GM20000 (cell line): ENCODE results near the gene OR5H15.
"Not testable (repeated sequence)": the region's sequence is repeated elsewhere in the genome, so short reads cannot be mapped to it uniquely, and the experiment has no call there.

Experiments
- DNase-seq: peaks from one replicate; pipeline ENCODE4 v3.0.0; 2012; ENCODE audit warnings: low spot score
- TF ChIP-seq, protein P1 (sequence below): IDR thresholded peaks from 2 replicates; pipeline ENCODE4 v1.5.1; 2012; ENCODE audit warnings: mild to moderate bottlenecking, control low read depth; ENCODE audit errors: extremely low read depth, missing control alignments

Gene OR5H15

DNA sequence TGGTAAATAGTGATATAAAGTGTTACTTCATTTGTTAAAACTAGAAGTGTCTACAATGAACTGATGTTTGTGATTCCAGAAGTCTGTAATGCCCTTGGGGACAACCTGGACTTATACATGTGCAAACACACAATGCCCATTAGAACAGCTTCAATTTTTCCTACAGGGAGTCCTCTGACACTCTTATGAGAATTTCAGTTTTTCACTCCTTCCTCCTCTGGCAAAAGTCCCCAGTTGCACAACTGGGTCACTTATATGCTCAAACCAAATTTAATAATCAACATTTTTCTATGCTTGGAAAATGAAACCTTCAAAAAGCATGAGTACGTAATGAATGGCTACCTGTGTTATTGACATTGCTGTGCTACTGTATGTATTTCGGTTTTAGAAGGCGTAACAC, at the start of gene OR5H15:
Gene OR5H15, plus strand, starts transcription at position 301 of the 400 bp plus-strand sequence. CDS start 2,004 bp downstream, outside the sequence.
- TF ChIP-seq, protein P1, sequence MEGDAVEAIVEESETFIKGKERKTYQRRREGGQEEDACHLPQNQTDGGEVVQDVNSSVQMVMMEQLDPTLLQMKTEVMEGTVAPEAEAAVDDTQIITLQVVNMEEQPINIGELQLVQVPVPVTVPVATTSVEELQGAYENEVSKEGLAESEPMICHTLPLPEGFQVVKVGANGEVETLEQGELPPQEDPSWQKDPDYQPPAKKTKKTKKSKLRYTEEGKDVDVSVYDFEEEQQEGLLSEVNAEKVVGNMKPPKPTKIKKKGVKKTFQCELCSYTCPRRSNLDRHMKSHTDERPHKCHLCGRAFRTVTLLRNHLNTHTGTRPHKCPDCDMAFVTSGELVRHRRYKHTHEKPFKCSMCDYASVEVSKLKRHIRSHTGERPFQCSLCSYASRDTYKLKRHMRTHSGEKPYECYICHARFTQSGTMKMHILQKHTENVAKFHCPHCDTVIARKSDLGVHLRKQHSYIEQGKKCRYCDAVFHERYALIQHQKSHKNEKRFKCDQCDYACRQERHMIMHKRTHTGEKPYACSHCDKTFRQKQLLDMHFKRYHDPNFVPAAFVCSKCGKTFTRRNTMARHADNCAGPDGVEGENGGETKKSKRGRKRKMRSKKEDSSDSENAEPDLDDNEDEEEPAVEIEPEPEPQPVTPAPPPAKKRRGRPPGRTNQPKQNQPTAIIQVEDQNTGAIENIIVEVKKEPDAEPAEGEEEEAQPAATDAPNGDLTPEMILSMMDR, result no peak
- no peak for DNase-seq

DNA sequence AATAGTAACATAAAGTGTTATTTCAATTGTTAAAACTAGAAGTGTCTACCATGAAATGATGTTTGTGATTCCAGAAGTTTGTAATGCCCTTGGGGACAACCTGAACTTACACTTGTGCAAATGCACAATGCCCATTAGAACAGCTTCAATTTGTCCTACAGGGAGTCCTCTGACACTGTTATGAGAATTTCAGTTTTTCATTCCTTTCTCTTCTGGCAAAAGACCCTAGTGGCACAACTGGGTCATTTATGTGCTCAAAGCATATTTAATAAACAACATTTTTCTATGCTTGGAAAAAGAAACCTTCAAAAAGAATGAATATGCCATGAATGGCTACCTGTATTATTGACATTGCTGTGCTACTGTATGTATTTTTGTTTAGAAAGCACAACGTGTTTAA, 36.1 kb upstream of the OR5H15 start, which contains the start of gene OR5H1:
Gene OR5H1, plus strand, starts transcription at position 301 of the 400 bp plus-strand sequence. CDS start 1,977 bp downstream, outside the sequence.
- no peak for DNase-seq
- TF ChIP-seq, protein P1, result no peak

DNA sequence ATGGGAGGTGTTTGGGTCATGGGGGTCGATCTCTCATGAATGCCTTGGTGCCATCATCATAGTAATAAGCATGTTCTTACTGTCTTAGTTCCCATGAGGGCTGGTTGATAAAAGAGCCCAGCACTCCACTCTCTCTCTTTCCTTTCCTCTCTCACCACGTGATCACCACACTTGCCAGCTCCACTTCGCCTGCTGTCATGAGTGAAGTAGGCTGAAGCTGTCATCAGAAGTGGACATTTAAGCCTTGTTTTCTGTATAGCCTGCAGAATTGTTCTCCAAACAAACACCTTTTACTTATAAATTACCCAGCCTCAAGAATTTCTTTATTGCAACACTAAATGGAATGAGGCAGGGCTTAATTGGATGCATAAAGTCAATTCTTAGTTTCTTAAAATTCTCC, 29.9 kb upstream of the OR5H15 start:
- DNase-seq, result no peak

DNA sequence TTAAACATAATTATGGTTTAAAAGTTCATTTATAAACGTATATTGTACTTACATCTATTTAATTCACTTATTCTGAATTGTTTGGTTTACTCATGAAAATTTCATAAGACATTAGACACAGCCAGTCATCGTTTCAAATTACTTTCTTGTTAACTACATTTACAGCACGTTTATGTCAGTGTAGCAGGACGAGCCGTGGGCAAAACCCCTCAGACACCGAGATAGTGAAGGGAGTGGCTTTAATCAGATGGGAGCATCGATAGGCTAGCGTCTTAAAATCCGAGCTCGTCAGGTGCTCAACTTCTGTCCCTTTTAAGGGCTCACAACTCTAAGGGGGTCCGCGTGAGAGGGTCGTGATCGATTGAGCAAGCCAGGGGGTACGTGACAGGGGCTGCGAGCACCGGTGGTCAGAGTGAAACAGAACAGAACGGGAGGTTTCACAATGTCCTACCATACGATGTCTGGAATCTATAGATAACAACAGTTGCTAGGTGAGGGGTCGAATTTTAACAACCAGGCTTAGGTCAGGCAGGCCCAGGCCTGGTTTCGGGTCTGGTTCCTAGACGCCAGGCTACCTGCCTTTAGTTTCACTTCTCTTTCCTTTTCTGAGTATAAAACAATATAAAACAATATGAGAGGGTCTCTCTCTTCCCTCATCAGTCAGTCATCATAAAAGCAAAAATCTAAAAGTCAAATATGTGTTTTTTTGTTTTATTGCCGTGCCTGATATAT, 28.5 kb upstream of the OR5H15 start:
- DNase-seq, result not testable (repeated sequence)

More for the DNA sequence above, 29.9 kb upstream of the OR5H15 start:
- TF ChIP-seq, protein P1, result no peak

DNA sequence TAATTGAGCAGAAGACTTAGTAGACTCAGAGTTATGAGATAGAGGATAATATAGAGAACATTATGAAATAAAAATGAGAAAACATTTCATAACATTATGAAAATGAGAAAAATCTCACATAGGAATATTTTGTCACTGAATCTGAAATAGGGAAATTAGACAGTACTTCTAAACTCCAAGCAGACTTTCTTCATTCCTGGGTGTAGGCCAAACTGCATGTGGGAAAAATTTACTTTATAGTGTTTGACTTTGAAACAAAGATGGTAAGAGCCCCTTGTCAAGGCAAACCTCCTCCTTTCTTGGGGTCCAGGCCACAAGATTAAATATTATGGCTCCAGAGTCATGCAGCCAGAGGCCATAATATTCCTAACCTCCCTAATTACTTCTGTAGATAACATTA, 26.0 kb upstream of the OR5H15 start:
- DNase-seq, result no peak
- TF ChIP-seq, protein P1, result no peak

DNA sequence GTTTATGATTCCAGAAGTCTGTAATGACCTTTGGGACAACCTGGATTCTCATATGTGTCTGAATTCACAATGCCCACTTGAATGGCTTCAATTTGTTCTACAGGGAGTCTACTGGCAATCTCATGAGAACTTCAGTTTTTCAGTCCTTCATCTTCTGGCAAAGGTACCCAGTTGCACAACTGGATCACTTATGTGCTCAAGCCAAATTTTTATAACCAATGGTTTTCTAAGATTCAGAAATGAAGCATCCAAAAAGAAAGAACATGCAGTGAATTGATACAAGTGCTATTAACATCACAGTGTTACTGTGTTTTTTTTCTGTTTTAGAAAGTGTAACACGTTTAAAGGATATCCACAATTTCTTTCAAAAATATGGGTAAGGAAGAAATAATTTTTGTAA, 19.3 kb upstream of the OR5H15 start, which contains the start of gene OR5H14:
Gene OR5H14, plus strand, starts transcription at position 301 of the 400 bp plus-strand sequence. CDS start 1,907 bp downstream, outside the sequence.
- TF ChIP-seq, protein P1, result no peak
- no peak for DNase-seq

DNA sequence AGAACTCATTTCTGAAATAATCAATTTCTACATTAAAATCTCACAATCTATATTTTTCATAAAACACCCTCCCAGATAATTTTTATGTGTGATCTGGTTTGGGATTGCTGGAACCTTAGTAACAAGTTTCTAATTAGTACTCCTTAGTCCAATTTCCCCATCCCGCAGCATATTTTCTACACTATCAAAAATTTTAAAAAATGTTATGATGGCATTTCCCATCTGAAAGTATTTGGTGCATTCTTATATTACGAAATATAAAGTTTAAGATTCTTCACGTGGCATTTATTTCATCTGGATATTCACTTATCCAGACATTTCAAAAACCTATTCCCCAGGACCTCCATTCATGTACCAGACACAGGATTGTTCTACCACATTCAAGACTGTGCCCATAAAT, 17.7 kb upstream of the OR5H15 start:
- TF ChIP-seq, protein P1, result no peak
- DNase-seq, result no peak

DNA sequence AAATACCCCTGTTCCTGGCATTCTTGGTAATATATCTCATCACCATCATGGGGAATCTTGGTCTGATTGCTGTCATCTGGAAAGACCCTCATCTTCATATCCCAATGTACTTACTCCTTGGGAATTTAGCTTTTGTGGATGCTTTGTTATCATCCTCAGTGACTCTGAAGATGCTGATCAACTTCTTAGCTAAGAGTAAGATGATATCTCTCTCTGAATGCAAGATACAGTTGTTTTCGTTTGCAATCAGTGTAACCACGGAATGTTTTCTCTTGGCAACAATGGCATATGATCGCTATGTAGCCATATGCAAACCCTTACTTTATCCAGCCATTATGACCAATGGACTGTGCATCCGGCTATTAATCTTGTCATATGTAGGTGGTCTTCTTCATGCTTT, 17.0 kb upstream of the OR5H15 start:
- DNase-seq, result not testable (repeated sequence)
